GM10847 (cell line): ENCODE measurements around the gene IGF1R.

Experiments
- POLR2A ChIP-seq: IDR thresholded peaks from 2 replicates; pipeline ENCODE4 v1.6.1; 2011; ENCODE audit not compliant: insufficient read length; ENCODE audit errors: extremely low read depth

Gene IGF1R

GRCh38 chr15:98957655-98958054, 309.3 kb downstream of the IGF1R start:
- no peak for TF ChIP-seq POLR2A

GRCh38 chr15:98958076-98958475, 309.7 kb downstream of the IGF1R start:
- no peak for TF ChIP-seq POLR2A

DNA sequence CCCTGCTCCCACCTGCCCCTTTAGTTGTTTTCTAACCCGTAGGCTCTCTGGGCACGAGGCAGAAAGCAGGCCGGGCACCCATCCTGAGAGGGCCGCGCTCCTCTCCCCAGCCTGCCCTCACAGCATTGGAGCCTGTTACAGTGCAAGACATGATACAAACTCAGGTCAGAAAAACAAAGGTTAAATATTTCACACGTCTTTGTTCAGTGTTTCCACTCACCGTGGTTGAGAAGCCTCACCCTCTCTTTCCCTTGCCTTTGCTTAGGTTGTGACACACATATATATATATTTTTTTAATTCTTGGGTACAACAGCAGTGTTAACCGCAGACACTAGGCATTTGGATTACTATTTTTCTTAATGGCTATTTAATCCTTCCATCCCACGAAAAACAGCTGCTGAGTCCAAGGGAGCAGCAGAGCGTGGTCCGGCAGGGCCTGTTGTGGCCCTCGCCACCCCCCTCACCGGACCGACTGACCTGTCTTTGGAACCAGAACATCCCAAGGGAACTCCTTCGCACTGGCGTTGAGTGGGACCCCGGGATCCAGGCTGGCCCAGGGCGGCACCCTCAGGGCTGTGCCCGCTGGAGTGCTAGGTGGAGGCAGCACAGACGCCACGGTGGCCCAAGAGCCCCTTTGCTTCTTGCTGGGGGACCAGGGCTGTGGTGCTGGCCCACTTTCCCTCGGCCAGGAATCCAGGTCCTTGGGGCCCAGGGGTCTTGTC, 310.7 kb downstream of the IGF1R start:
- TF ChIP-seq POLR2A = no peak

DNA sequence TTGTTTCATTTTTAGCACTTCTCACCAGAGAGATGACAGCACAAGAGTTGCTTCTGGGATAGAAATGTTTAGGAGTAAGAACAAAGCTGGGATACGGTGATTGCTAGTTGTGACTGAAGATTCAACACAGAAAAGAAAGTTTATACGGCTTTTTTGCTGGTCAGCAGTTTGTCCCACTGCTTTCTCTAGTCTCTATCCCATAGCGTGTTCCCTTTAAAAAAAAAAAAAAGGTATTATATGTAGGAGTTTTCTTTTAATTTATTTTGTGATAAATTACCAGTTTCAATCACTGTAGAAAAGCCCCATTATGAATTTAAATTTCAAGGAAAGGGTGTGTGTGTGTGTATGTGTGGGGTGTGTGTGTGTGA, 311.3 kb downstream of the IGF1R start:
- no peak for TF ChIP-seq POLR2A

GRCh38 chr15:98960555-98961050, 312.3 kb downstream of the IGF1R start:
- no peak for TF ChIP-seq POLR2A

DNA sequence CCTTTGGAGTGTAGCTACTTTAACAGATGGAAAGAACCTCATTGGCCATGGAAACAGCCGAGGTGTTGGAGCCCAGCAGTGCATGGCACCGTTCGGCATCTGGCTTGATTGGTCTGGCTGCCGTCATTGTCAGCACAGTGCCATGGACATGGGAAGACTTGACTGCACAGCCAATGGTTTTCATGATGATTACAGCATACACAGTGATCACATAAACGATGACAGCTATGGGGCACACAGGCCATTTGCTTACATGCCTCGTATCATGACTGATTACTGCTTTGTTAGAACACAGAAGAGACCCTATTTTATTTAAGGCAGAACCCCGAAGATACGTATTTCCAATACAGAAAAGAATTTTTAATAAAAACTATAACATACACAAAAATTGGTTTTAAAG, 315.1 kb downstream of the IGF1R start:
- no peak for TF ChIP-seq POLR2A

DNA sequence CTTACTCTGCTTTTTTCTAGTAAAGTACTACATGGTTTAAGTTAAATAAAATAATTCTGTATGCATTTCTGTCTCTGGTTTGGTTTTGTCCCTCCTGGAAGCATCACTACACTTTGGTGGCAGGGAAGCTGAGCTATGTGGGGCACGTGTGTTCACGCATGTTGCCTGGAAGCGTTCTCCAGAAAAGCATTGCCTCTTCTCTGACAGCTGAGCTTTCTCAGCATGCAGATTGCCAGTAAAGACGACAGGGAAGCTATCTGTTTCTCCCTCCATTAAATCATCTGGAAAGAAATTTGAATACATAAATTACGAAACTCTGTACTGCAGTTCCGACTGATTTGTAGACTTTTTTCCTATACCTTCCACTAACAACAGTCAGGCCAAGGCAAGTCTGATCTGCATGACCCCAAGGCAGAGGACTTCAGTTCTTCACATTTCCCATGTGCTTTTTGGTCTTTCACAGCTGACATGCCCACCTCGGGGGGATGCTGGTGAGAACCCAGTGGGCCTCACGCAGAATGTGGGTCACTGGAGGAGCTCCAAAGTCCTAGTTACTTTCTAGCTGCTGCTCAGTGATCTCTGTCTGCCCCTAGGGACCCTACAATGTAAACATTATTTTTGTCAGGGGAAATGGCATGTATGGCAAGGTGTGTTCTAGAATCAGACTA, 316.3 kb downstream of the IGF1R start:
- TF ChIP-seq POLR2A = no peak

DNA sequence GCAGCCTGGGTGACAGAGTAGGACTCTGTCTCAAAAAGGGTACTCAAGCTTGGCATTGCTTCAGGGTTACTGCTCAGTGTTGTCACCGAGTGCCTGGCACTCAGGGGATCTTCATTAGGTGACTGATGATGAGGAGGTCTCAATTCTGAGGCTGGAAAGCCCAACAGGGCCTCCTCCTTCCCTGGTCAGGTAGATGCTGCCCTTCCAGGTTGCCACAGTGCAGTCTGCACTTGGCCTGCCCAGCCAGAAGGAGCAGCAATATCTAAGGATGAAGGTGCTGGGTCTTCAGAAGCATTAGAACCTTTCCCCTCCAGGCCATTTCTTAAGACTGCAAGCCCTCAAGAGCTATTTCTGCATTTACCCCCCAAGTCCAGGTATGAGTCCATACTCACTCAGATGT, 317.3 kb downstream of the IGF1R start:
- no peak for TF ChIP-seq POLR2A

DNA sequence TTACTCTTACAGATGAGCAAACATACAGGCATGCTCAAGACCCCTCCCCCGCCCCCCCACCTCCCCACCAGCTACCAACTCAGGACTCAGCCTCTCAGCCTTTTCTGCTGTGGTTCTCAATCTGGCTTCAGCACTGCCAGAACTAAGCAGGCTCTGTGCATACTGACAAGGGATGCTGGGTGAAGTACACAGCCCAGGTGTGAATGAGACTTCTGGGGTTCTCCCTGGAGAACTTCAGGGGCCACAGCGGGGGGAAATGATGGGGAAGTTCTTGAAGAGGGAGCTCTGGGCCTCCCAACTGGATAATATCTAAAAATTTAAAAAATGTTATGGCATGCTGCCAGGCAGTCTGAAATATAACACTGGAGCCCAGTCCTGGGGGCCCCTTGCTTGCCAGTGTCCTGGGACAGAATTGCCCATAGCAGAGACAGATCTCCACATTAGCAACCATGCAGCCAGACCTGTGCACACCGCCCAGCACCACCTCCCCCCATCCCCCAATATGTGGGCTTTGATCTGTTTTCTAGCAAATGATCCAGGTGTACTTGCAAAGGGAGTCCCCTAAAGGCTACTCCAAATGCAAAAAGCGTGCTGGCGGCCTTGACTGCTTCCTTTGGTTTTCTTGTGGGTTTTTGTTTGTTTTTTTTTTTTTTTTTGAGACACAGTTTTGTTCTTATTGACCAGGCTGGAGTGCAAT, 317.9 kb downstream of the IGF1R start:
- no peak for TF ChIP-seq POLR2A

DNA sequence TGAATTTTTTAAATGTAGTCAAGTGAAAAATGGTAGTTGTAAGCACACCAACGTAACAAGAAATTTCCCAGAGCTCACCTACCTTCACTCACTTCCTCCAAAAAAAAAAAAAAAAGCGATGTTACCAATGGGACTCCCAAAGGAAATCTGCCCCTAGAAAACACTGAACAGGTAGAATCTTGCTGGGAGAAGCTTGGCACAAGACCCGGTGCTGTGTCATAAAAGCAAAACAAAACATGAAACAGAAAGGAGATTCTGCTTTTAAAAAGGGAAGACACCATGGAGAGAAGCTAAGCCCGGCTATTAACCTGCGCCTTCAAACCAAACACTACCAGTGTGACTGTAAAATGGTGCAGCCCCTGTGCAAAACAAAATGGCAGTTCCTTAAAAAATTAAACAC, 318.8 kb downstream of the IGF1R start:
- no peak for TF ChIP-seq POLR2A

GRCh38 chr15:98967916-98968315, 319.6 kb downstream of the IGF1R start:
- no peak for TF ChIP-seq POLR2A

- no peak for TF ChIP-seq POLR2A
These were observed 320.2 kb downstream of the IGF1R start for GRCh38 chr15:98968576-98968975.

DNA sequence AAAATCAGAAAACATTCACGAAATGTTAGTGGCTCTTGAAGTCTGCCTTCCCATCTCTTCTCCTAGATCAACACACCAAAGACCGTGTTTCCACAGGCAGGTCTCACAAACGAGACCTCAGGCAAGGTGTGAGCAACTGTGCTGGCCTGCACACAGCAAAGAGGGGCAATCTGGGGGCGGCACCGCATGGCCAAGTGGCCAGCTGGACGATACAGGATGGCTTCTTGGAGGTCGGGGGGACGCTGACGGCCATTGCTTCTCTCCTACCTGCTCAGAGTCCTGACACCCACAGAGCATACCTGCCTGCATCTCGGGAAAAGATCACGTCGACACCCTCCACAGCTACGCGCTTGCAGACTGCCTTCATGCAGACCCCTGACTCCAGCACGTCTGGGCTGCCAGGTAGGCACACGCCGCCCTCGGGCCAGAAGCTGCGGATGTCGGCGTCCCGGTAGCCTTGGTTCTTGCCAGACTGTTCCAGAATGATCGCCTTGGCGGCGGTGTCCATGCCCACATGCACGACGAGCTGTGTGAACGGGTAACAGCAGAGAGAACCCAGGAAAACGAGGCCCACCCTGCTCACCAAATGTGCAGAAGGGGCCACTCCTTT, 320.9 kb downstream of the IGF1R start:
- TF ChIP-seq POLR2A = no peak

DNA sequence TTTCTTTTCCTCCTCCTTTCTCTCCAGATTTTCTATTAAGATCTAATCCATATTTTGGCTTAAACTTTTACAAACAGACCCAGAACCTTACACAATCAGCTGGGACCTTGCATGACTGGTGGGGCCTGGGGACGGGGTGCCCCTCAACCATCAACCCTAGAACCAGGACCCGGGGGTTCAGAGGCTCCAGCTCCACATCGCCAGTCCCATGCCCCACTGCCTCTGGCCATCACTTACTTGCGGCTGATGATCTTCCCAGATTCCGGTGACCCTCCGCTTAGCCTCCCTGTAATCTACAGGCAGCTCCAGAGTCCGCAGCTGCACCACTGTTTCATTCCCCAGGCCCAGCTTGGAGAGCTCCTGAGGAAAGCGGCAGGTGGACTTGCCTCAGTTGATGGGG, 322.5 kb downstream of the IGF1R start:
- no peak for TF ChIP-seq POLR2A

- no peak for TF ChIP-seq POLR2A
These were observed 328.2 kb downstream of the IGF1R start for GRCh38 chr15:98976500-98976899.

DNA sequence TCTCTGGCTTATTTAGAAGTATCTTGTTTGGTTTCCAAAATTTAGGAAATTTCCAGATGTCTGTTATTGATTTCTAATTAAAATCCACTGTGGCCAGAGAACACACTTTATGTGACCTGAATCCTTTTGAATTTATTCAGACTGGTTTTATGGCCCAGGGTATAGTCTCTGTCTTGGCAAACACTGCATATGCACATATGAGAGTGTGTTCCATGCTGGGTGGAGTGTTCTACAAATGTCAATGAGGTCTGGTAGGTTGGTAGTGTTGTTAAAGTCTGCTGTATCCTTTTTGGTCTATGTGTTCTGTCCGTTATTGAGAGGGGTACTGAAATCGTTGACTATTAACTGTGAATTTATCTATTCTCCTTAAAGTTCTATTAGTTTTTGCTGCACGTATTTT, 329.1 kb downstream of the IGF1R start:
- no peak for TF ChIP-seq POLR2A

DNA sequence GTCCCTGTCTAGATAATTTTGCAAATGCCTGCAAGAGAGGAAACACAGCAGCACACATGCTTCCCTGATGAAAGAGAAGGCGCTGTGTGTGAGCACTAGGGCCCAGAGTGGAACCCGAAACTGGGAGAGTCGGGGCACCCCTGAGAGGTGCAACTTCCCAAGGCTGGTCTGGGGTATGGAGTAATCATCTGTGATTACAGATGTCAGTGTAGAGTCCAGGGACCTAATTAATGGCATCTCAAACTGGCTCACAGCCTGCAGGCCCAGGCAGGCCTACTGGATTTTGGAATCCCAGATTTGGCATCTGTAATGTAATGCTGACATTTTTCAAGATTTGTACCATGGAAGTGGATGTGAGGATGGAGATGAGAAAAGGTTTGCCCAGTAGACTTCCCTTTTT, 329.8 kb downstream of the IGF1R start:
- TF ChIP-seq POLR2A = no peak

- no peak for TF ChIP-seq POLR2A
These were observed 332.5 kb downstream of the IGF1R start for GRCh38 chr15:98980899-98981228.
